ENCODE data around the gene ACER3.
"Not testable (repeated sequence)": the region's sequence is repeated elsewhere in the genome, so short reads cannot be mapped to it uniquely, and the experiment has no call there.

The ACER3 gene

DNA sequence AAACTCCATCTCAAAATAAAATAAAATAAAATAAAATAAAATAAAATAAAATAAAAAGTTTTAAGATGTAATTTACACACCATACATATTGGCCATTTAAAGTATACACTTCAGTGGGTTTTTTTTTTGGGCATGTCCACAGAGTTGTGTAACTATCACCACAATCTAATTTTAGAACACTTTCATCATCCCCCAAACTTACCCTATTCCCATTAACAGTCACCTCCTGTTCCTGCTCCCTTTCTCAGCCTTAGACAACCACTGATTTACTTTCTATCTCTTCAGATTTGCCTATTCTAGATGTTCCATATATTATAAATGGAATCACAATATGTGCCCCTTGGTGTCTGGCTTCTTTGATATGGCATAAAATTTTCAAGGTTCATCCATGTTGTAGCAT lies 4.6 kb upstream of the ACER3 start:
- no peak for DNase-seq (ENCODE audit: low spot score)
- no peak for TF ChIP-seq CTCF (IDR thresholded peaks at IDR 0.05; ENCODE audit: borderline replicate concordance, control extremely low read depth, extremely low read depth, insufficient read depth, missing control alignments)
- in situ Hi-C loops (cut with MboI; ENCODE audit: low sequenced_read_pairs, unreplicated experiment), result no loop called here

DNA sequence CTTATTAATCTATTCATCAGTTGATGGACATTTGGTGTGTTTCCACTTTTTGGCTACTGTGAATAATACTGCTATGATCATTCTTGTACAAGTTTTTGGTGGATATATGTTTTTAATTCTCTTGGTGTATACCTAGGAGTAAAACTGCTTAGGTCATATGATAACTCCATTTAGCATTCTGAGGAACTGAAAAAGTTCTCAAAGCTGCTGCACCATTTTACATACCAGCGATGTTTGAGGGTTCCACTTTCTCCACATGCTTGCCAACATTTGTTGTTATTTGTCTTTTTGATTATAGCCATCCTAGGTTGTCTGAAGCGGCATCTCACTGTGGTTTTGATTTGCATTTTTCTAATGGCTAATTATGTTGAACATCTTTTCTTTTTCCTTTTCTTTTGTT lies 4.1 kb upstream of the ACER3 start:
- no peak for DNase-seq (ENCODE audit: low spot score)
- TF ChIP-seq CTCF (IDR thresholded peaks at IDR 0.05; ENCODE audit: borderline replicate concordance, control extremely low read depth, extremely low read depth, insufficient read depth, missing control alignments), result no peak
- in situ Hi-C loops (cut with MboI; ENCODE audit: low sequenced_read_pairs, unreplicated experiment), result no loop called here

- DNase-seq (ENCODE audit: low spot score), result no peak
Observed at GRCh38 chr11:76857781-76858410, 2.8 kb upstream of the ACER3 start.

DNA sequence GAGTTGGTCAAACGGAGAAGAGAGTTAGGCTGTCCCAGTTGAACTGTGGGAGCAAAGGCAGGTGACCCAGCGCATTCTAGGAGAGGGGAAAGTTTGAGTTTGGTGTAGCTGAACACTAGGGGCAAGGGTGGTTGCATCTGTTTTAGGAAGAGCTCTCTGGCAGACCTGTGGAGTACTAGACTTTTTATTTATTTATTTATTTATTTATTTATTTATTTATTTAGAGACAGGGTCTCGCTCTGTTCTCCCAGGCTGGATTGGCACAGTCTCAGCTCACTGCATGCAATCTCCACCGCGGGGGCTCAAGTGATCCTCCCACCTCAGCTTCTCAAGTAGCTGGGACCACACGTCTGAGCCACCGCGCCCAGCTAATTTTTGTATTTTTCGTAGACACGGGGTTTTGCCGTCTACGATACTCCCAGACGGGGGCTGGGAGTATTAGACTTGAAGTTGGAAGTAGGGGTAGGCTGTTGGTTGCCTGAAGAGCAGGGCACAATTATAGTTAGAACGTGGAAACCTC lies 950 bp upstream of the ACER3 start:
- TF ChIP-seq CTCF (IDR thresholded peaks at IDR 0.05; ENCODE audit: borderline replicate concordance, control extremely low read depth, extremely low read depth, insufficient read depth, missing control alignments), result no peak
- in situ Hi-C loops (cut with MboI; ENCODE audit: low sequenced_read_pairs, unreplicated experiment), result no loop called here

More at GRCh38 chr11:76857781-76858410, 2.8 kb upstream of the ACER3 start:
- no peak for TF ChIP-seq CTCF (IDR thresholded peaks at IDR 0.05; ENCODE audit: borderline replicate concordance, control extremely low read depth, extremely low read depth, insufficient read depth, missing control alignments)
- in situ Hi-C loops (cut with MboI; ENCODE audit: low sequenced_read_pairs, unreplicated experiment), result no loop called here

GRCh38 chr11:76861490-76861953 lies 804 bp downstream of the ACER3 start:
- in situ Hi-C loops (cut with MboI; ENCODE audit: low sequenced_read_pairs, unreplicated experiment), result no loop called here
- TF ChIP-seq CTCF (IDR thresholded peaks at IDR 0.05; ENCODE audit: borderline replicate concordance, control extremely low read depth, extremely low read depth, insufficient read depth, missing control alignments), result no peak
- no peak for DNase-seq (ENCODE audit: low spot score)

More for the DNA sequence above, 950 bp upstream of the ACER3 start:
- no peak for DNase-seq (ENCODE audit: low spot score)

DNA sequence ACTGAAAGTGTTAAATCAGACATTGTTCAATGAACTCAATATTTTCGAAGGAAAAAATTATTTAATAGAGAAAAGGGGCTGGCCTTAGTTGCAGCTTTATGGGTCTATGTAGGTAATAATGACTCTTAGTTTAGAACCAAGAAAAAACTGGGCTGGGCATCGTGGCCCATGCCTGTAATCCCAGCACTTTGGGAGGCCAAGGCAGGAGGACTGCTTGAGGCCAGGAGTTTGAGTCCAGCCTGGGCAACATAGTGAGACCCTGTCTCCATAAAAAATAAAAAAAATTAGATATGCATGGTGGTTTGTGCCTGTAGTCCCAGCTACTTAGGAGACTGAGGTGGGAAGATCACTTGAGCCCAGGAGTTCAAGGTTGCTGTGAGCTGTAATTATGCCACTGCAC lies 2.1 kb downstream of the ACER3 start:
- DNase-seq (ENCODE audit: low spot score); in situ Hi-C loops (cut with MboI; ENCODE audit: low sequenced_read_pairs, unreplicated experiment): not testable (repeated sequence)

DNA sequence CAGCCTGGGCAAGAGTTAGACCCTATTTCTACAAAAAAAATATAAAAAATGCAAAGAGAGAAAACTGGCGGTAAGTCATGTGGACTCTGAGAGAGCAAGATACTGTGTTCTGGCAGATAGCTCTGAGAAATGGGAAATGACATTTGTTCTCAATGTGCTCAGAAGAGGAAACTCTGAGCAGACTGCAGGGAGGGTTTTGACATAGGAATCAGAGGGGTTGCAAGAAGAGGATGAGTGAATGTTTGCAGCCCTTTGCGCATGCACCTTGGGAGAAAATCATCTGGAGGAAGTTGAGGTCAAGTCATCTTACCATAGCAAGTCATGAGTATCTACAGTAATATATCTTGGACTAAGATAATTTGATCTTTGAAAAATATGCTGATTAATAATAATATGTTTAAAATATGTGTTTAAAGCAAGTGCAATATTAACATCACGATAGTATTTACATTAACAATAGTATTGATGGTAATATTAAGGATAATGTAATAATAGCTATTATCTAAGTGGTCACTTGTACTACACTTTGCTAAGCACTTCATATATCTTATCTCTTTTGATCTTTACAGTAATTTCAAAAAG lies 2.6 kb downstream of the ACER3 start:
- no peak for TF ChIP-seq CTCF (IDR thresholded peaks at IDR 0.05; ENCODE audit: borderline replicate concordance, control extremely low read depth, extremely low read depth, insufficient read depth, missing control alignments)
- DNase-seq (ENCODE audit: low spot score), result no peak
- in situ Hi-C loops (cut with MboI; ENCODE audit: low sequenced_read_pairs, unreplicated experiment), result no loop called here

Measured in GM13976 (cell line).